SK-N-SH treated with all-trans-retinoic acid at 6 μM for 48 hours (cell line): Measurements from ENCODE around the gene OSBPL3.

Experiments used
- ATAC-seq: fragments of 200-7000 bp; cut with Tn5 transposase; 3 replicates; pipeline ENCODE4 v1.9.1; 2020; ENCODE audit warnings: mild to moderate bottlenecking, moderate library complexity
- ARNTL ChIP-seq: fragments of 450-650 bp; formaldehyde crosslinking; IDR thresholded peaks from 2 replicates; pipeline ENCODE4 v1.5.0; 2020; ENCODE audit warnings: low read depth, mild to moderate bottlenecking, moderate library complexity, borderline replicate concordance
- BACH2 ChIP-seq: fragments of 250-450 bp; sonication (Bioruptor Pico); IDR thresholded peaks from 2 replicates; pipeline ENCODE4 v1.9.0; 2021; ENCODE audit warnings: mild to moderate bottlenecking, borderline replicate concordance
- CREB5 ChIP-seq: fragments of 250-450 bp; sonication (Bioruptor Pico); IDR thresholded peaks from 2 replicates; pipeline ENCODE4 v1.5.1; 2020; ENCODE audit warnings: low read depth, mild to moderate bottlenecking, moderate library complexity
- CSDC2 ChIP-seq: fragments of 250-450 bp; sonication (Bioruptor Pico); IDR thresholded peaks from 2 replicates; pipeline ENCODE4 v1.5.0; 2020; ENCODE audit warnings: mild to moderate bottlenecking, moderate library complexity
- ESRRG ChIP-seq: fragments of 250-450 bp; sonication (Bioruptor Pico); IDR thresholded peaks from 2 replicates; pipeline ENCODE4 v1.6.1; 2021; ENCODE audit warnings: mild to moderate bottlenecking
- GLIS3 ChIP-seq: fragments of 250-450 bp; sonication (Bioruptor Pico); IDR thresholded peaks from 2 replicates; pipeline ENCODE4 v1.5.0; 2020; ENCODE audit warnings: mild to moderate bottlenecking, moderate library complexity
- ISL1 ChIP-seq: fragments of 250-450 bp; sonication (Bioruptor Pico); IDR thresholded peaks from 2 replicates; pipeline ENCODE4 v2.1.2; 2022; ENCODE audit warnings: mild to moderate bottlenecking, moderate library complexity
- OSR1 ChIP-seq: fragments of 250-450 bp; sonication (Bioruptor Pico); IDR thresholded peaks from 2 replicates; pipeline ENCODE4 v1.8.0; 2022; ENCODE audit warnings: moderate library complexity, mild to moderate bottlenecking, inconsistent platforms
- PATZ1 ChIP-seq: fragments of 250-450 bp; sonication (Bioruptor Pico); IDR thresholded peaks from 2 replicates; pipeline ENCODE4 v1.8.0; 2020; ENCODE audit warnings: mild to moderate bottlenecking, moderate library complexity, borderline replicate concordance
- PPARA ChIP-seq: fragments of 250-450 bp; sonication (Bioruptor Pico); IDR thresholded peaks from 2 replicates; pipeline ENCODE4 v1.5.0; 2020; ENCODE audit warnings: mild to moderate bottlenecking, borderline replicate concordance
- RARB ChIP-seq: fragments of 250-450 bp; sonication (Bioruptor Pico); IDR thresholded peaks from 2 replicates; pipeline ENCODE4 v1.8.0; 2021; ENCODE audit warnings: mild to moderate bottlenecking, moderate library complexity
- SNAI2 ChIP-seq: fragments of 250-450 bp; sonication (Bioruptor Pico); IDR thresholded peaks from 2 replicates; pipeline ENCODE4 v1.5.0; 2020; ENCODE audit warnings: mild to moderate bottlenecking, moderate library complexity
- TCF4 ChIP-seq: fragments of 250-450 bp; sonication (Bioruptor Pico); IDR thresholded peaks from 2 replicates; pipeline ENCODE4 v1.8.0; 2021; ENCODE audit warnings: mild to moderate bottlenecking, moderate library complexity, borderline replicate concordance
- TSHZ2 ChIP-seq: fragments of 250-450 bp; sonication (Bioruptor Pico); IDR thresholded peaks from 2 replicates; pipeline ENCODE4 v1.5.0; 2020; ENCODE audit warnings: mild to moderate bottlenecking, moderate library complexity
- ZC3H10 ChIP-seq: fragments of 250-450 bp; sonication (Bioruptor Pico); IDR thresholded peaks from 2 replicates; pipeline ENCODE4 v1.5.1; 2021; ENCODE audit warnings: mild to moderate bottlenecking, moderate library complexity
- ZFP3 ChIP-seq: fragments of 250-450 bp; sonication (Bioruptor Pico); IDR thresholded peaks from 2 replicates; pipeline ENCODE4 v1.5.0; 2020; ENCODE audit warnings: mild to moderate bottlenecking, moderate library complexity
- ZFP30 ChIP-seq: fragments of 450-650 bp; formaldehyde crosslinking; IDR thresholded peaks from 2 replicates; pipeline ENCODE4 v1.5.0; 2022; ENCODE audit warnings: mild to moderate bottlenecking, moderate library complexity
- ZNF565 ChIP-seq: fragments of 450-650 bp; formaldehyde crosslinking; conservative IDR thresholded peaks from 2 replicates; pipeline ENCODE4 v1.5.0; 2020; ENCODE audit warnings: low read depth, mild to moderate bottlenecking, moderate library complexity
- ZNF70 ChIP-seq: fragments of 450-650 bp; formaldehyde crosslinking; IDR thresholded peaks from 2 replicates; pipeline ENCODE4 v1.5.0; 2020; ENCODE audit warnings: mild to moderate bottlenecking, moderate library complexity
- ZNF8 ChIP-seq: fragments of 450-650 bp; formaldehyde crosslinking; IDR thresholded peaks from 2 replicates; pipeline ENCODE4 v1.5.0; 2020; ENCODE audit warnings: mild to moderate bottlenecking, moderate library complexity

Gene OSBPL3

GRCh38 chr7:24910551-24911212, 69.3 kb downstream of the OSBPL3 start:
- no peak for TF ChIP-seq ZC3H10 (CRISPR knock-in tag)
- no peak for TF ChIP-seq OSR1 (CRISPR knock-in tag)
- TF ChIP-seq TCF4 (CRISPR knock-in tag) = peak; percentile 48; the same call in 1 of the 2 replicates
- TF ChIP-seq SNAI2 (CRISPR knock-in tag) = peak; percentile 36; the same call in 1 of the 2 replicates
- TF ChIP-seq ZNF565 = no peak
- TF ChIP-seq ZFP30 = no peak
- TF ChIP-seq ARNTL = no peak
- no peak for TF ChIP-seq ZFP3 (CRISPR knock-in tag)
- no peak for TF ChIP-seq GLIS3 (CRISPR knock-in tag)
- TF ChIP-seq BACH2 = no peak
- TF ChIP-seq PATZ1 = no peak
- 0 out of 2 replicates have a peak, but pooled peaks have one; percentile 43 for TF ChIP-seq ESRRG (CRISPR knock-in tag)
- no peak for TF ChIP-seq CREB5
- TF ChIP-seq RARB (CRISPR knock-in tag) = no peak
- no peak for TF ChIP-seq CSDC2 (CRISPR knock-in tag)
- no peak for TF ChIP-seq PPARA (CRISPR knock-in tag)
- TF ChIP-seq, all 23 proteins: peak for 3
- ATAC-seq = no peak

- TF ChIP-seq ZNF8 = no peak
- TF ChIP-seq ESRRG (CRISPR knock-in tag) = no peak
- TF ChIP-seq SNAI2 (CRISPR knock-in tag) = no peak
- no peak for TF ChIP-seq ZFP30
- no peak for TF ChIP-seq RARB (CRISPR knock-in tag)
- no peak for TF ChIP-seq ISL1 (CRISPR knock-in tag)
- TF ChIP-seq BACH2 = no peak
- no peak for TF ChIP-seq TSHZ2 (CRISPR knock-in tag)
- TF ChIP-seq ZNF70 (CRISPR knock-in tag) = no peak
- no peak for ATAC-seq
Observed at GRCh38 chr7:24908727-24909126, 71.3 kb downstream of the OSBPL3 start.

GRCh38 chr7:24908166-24908565, 71.8 kb downstream of the OSBPL3 start:
- peak; percentile 43 for ATAC-seq
- TF ChIP-seq RARB (CRISPR knock-in tag) = no peak
- TF ChIP-seq ISL1 (CRISPR knock-in tag) = no peak
- no peak for TF ChIP-seq ZFP30
- no peak for TF ChIP-seq ZFP3 (CRISPR knock-in tag)
- no peak; the same call in 1 of the 2 replicates for TF ChIP-seq TSHZ2 (CRISPR knock-in tag)
- TF ChIP-seq TCF4 (CRISPR knock-in tag) = peak; percentile 80
